ENCODE measurements around the gene B4GALNT4.
"Not testable (repeated sequence)": the region's sequence is repeated elsewhere in the genome, so short reads cannot be mapped to it uniquely, and the experiment has no call there.

B4GALNT4 gene

GRCh38 chr11:392102-392777 is 22.9 kb downstream of the B4GALNT4 start:
- no peak for DNase-seq (ENCODE audit: low read depth)

- no peak for DNase-seq (ENCODE audit: low read depth)
Measured at GRCh38 chr11:393219-394033, 24.1 kb downstream of the B4GALNT4 start.

DNA sequence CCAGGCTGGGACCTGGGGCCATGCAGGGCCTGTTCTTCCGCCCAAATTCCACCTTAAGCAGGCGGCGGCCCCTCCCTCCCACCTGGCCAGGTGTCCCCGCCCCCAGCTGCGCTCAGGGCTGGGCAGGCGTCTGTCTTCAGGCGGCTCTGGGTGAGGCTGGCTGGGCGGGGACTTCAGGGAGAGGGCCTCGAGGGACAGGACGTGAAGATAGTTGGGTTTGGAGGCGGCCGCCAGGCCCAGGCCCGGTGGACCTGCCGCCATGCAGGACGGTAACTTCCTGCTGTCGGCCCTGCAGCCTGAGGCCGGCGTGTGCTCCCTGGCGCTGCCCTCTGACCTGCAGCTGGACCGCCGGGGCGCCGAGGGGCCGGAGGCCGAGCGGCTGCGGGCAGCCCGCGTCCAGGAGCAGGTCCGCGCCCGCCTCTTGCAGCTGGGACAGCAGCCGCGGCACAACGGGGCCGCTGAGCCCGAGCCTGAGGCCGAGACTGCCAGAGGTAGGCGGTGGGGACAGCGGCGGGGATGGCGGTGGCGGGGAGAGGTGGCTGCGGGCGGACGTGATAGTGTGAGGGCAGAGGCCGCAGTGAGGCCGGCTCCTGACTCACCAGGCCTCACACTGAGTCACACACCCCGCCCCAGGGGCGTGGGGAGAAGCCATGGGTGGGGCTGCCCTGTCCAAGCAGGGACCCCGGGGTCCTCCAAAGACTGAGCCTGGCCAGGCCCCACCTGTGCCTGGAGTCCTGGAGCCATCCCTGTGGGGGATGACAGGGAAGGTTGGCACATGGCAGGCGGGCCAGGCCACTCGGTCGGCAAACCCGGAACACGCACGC is 24.9 kb downstream of the B4GALNT4 start, which contains the start of gene PKP3:
Gene PKP3, plus strand, starts transcription at position 176 of the 824 bp plus-strand sequence. Its CDS starts 84 bp downstream, at position 260.
- DNase-seq (ENCODE audit: low read depth) = no peak

GRCh38 chr11:394858-395655 is 25.8 kb downstream of the B4GALNT4 start:
- DNase-seq (ENCODE audit: low read depth) = no peak

- DNase-seq (ENCODE audit: low read depth) = no peak
Measured at GRCh38 chr11:395866-396265, 26.6 kb downstream of the B4GALNT4 start.

GRCh38 chr11:396511-396947 is 27.2 kb downstream of the B4GALNT4 start:
- no peak for DNase-seq (ENCODE audit: low read depth)

GRCh38 chr11:396948-397548 is 27.7 kb downstream of the B4GALNT4 start:
- no peak for DNase-seq (ENCODE audit: low read depth)

GRCh38 chr11:398826-399225 is 29.5 kb downstream of the B4GALNT4 start:
- DNase-seq (ENCODE audit: low read depth) = no peak

GRCh38 chr11:399731-400211 is 30.5 kb downstream of the B4GALNT4 start:
- DNase-seq (ENCODE audit: low read depth) = no peak

DNA sequence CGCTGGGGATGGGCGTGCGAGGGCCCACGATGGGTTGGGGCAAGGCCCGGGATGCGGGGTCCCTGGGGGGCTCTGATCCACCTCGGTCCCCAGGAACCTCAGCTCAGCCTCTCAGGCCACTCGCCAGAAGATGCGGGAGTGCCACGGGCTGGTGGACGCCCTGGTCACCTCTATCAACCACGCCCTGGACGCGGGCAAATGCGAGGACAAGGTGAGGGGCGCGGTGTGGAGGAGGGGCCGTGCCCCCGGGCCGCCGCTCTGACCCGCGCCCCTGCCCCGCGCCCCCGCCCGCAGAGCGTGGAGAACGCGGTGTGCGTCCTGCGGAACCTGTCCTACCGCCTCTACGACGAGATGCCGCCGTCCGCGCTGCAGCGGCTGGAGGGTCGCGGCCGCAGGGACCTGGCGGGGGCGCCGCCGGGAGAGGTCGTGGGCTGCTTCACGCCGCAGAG is 31.0 kb downstream of the B4GALNT4 start:
- no peak for DNase-seq (ENCODE audit: low read depth)

GRCh38 chr11:401196-401595 is 31.9 kb downstream of the B4GALNT4 start:
- not testable (repeated sequence) for DNase-seq (ENCODE audit: low read depth)

GRCh38 chr11:403021-403760 is 33.9 kb downstream of the B4GALNT4 start:
- DNase-seq (ENCODE audit: low read depth) = no peak

DNA sequence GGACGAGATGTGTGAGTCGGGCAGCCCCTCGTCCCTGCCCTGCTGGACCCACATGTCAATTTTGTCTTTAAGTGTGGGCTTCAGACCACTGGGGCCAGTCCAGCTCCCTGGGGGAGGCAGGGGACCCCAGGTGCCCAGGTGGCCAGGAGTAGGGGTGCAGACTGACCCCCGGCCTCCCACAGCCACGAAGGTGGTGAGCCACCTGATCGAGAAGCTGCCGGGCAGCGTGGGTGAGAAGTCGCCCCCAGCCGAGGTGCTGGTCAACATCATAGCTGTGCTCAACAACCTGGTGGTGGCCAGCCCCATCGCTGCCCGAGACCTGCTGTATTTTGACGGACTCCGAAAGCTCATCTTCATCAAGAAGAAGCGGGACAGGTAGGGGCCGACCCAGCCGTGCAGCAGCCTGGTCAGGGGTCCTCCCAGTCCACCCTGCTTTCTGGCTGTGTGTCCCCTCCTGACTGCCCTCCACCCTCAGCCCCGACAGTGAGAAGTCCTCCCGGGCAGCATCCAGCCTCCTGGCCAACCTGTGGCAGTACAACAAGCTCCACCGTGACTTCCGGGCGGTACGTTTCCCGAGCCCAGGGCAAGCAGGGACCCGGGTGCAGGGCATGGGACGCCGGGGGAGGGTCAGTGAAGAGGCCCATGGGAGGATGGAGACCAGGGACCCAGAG is 34.6 kb downstream of the B4GALNT4 start:
- no peak for DNase-seq (ENCODE audit: low read depth)

DNA sequence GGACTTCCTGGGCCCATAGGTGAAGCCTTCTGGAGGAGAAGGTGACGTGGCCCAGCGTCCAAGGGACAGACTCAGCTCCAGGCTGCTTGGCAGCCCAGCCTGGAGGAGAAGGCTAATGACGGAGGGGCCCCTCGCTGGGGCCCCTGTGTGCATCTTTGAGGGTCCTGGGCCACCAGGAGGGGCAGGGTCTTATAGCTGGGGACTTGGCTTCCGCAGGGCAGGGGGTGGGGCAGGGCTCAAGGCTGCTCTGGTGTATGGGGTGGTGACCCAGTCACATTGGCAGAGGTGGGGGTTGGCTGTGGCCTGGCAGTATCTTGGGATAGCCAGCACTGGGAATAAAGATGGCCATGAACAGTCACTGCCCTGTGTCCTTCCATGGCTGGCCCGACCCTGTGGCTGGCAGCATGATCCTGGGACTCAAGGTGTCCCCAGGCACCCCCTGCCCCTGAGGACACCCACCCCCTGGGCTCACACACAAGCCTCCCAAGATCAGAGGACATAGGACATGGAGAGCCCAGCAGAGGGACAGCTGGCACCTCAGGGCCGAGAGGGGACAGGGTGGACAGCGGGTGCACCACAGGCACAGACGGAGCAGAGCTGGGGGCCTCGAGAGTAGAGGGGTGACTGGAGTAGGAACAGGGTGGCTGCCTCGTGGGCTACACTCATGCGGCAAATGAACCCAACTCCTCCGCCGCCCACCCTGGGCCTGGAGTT is 35.4 kb downstream of the B4GALNT4 start:
- no peak for DNase-seq (ENCODE audit: low read depth)

DNA sequence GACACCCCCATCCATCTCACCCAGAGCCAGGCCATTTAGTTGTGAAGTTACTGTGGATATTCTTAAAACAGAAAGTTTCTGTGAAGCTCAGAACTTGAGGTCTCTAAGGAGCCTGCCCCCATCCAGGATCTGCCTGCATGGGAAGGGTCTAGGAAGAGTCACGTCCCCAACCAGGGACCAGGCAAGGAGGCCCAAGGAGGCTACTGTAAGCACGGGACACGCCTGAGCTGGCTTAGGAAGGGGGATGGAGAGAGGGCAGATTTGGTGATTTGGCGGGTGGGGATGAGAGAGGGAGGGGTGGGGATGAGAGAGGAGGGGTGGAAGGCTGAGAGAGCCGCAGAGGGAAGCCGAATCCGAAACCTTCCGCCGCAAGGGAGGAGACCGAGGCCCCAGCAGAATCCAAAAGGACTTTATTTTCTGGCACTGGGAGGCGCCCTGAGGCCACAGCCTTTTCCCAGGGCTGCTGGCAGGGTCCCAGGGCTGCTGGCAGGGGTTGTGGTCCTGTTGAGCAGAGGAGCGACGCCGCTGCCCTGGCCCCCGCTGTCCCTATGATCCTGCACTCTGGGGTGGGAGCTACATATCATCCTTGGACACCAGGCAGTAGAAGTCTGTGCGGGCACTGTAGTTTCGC is 36.1 kb downstream of the B4GALNT4 start:
- DNase-seq (ENCODE audit: low read depth) = no peak

DNA sequence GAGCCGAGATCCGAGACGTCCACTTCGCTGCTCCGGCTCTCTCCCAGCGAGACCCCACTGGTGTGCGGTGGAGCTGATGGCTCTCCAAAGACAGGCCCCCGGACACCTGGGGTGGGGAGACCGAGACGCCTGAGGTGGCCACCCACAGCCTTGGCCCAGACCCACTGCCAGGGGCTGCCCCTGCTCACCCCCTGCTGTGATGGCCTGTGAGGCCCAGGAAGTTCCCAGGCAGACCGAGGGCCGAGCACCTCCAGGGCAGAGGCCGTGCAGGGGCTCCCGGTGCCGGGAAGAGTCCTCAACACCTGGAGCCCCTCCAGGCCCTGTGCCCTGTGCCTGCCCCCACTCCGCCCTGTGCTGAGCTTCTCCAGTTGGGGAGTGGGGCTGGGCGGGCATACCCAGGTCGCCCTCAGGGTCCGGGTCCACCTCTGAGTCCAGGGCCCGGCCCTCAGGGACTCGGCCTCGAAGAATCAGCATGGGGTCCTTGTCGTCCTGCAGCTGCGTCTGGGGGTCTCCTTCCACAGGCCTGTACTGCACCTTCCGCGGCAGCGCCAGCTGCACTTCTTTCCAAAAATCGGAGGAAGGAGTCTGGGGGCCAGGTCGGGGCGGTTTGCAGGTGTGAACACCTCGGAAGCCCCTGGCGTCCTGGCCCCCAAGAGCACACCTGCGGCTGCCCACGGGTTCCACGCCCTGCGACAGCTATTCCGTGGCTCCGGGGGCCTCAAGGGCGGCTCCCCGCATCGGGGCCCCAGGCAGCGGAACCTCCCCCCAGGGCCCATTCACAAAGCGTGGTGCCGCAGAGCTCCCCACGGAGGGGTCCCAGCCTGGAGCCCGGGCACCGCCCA is 36.9 kb downstream of the B4GALNT4 start:
- no peak for DNase-seq (ENCODE audit: low read depth)
